GM12878 (cell line): Measurements from ENCODE around the gene DPEP1. TPM values are rescaled to one million over a fixed set of nuclear protein-coding genes. Genes with fewer than 3 reads are reported as not detected.

Source experiments
- ATAC-seq: fragments of 200-7000 bp; cut with Tn5 transposase; 3 replicates; pipeline ENCODE4 v1.9.1; 2020; ENCODE audit warnings: mild to moderate bottlenecking, moderate library complexity
- BruUV-seq: library from RNA; stranded (reverse); fragments of 400-500 nt; replicated peaks from 2 replicates; lab custom pipeline; 2021; lab: Mats Ljungman, UMichigan
- CTCF ChIA-PET: fragments of 300-600 bp; sonication (Branson Sonifier 250); formaldehyde crosslinking; extraction: SDS; loops from one replicate; lab custom pipeline; 2021; ENCODE audit warnings: inconsistent platforms; lab: Yijun Ruan, JAX
- POLR2A ChIA-PET: fragments of 350-600 bp; formaldehyde crosslinking; extraction: SDS; loops from one replicate; lab custom pipeline; 2021; ENCODE audit warnings: inconsistent platforms; lab: Charles Lee
- RAD21 ChIA-PET: fragments of 300-600 bp; sonication (Branson Sonifier 250); formaldehyde crosslinking; loops from one replicate; lab custom pipeline; 2023; ENCODE audit warnings: antibody characterized with exemption; ENCODE audit not compliant: unreplicated experiment; lab: Charles Lee
- SMC1A ChIA-PET: fragments of 300-600 bp; sonication (Branson Sonifier 250); formaldehyde crosslinking; loops from one replicate; lab custom pipeline; 2023; ENCODE audit not compliant: unreplicated experiment, uncharacterized antibody; lab: Charles Lee
- DNase-seq: peaks from one replicate; pipeline ENCODE4 v3.0.0-alpha.2; 2011; ENCODE audit warnings: low read depth, low spot score
- FAIRE-seq: peaks from 3 replicates; lab custom pipeline; 2011; peaks lifted over from hg19 to GRCh38; lab: Jason Lieb, UNC
- H2AFZ ChIP-seq: 2 replicates; pipeline ENCODE4 v1.6.0; 2011; ENCODE audit warnings: low read depth, low read length, control low read depth; ENCODE audit not compliant: control insufficient read depth
- H3K27ac ChIP-seq: 2 replicates; pipeline ENCODE4 v1.5.1; 2011; ENCODE audit warnings: control low read depth; ENCODE audit not compliant: control insufficient read depth, insufficient read depth
- H3K27me3 ChIP-seq, 2 experiments: replicated peaks in 1 of 2; 2 replicates each; pipeline versions ENCODE4 v1.6.0 to v1.6.1; 2011; ENCODE audit warnings: low read length in 1 of 2; ENCODE audit not compliant: control insufficient read depth in 2 of 2, insufficient read depth in 2 of 2
- H3K36me3 ChIP-seq, 2 experiments: 2 replicates each; pipeline ENCODE4 v1.5.1; 2011; ENCODE audit warnings: low read length in 1 of 2; ENCODE audit not compliant: control insufficient read depth in 2 of 2, insufficient read depth in 2 of 2
- H3K4me1 ChIP-seq: 2 replicates; pipeline ENCODE4 v1.6.1; 2011; ENCODE audit warnings: mild to moderate bottlenecking, low read length, moderate library complexity, mixed read lengths; ENCODE audit not compliant: control insufficient read depth, insufficient read depth
- H3K4me2 ChIP-seq: 2 replicates; pipeline ENCODE4 v1.6.0; 2011; ENCODE audit warnings: control low read depth; ENCODE audit not compliant: control insufficient read depth, insufficient read depth
- H3K4me3 ChIP-seq: fragments of 200-600 bp; sonication (generic); 2 replicates; pipeline ENCODE4 v1.5.1; 2016
- H3K79me2 ChIP-seq: 2 replicates; pipeline ENCODE4 v1.6.0; 2011; ENCODE audit warnings: low read length; ENCODE audit not compliant: control insufficient read depth, insufficient read depth
- H3K9ac ChIP-seq: 2 replicates; pipeline ENCODE4 v1.8.0; 2011; ENCODE audit warnings: low read length, control low read depth, mixed read lengths; ENCODE audit not compliant: control insufficient read depth, insufficient read depth
- H3K9me3 ChIP-seq: replicated peaks from 3 replicates; pipeline ENCODE4 v1.5.1; 2011; ENCODE audit warnings: mild to moderate bottlenecking, low read length; ENCODE audit not compliant: control insufficient read depth, insufficient read depth
- H4K20me1 ChIP-seq: 2 replicates; pipeline ENCODE4 v1.6.0; 2011; ENCODE audit not compliant: control insufficient read depth, insufficient read depth
- CBX5 ChIP-seq: sonication (generic); IDR thresholded peaks from 2 replicates; pipeline ENCODE4 v1.6.1; 2016; ENCODE audit warnings: low read depth, moderate library complexity, mild to moderate bottlenecking, inconsistent platforms
- SREBF2 ChIP-seq: IDR thresholded peaks from 2 replicates; pipeline ENCODE4 v1.6.1; 2012; ENCODE audit warnings: mild to moderate bottlenecking, low read length
- ZNF207 ChIP-seq: fragments of 450-650 bp; IDR thresholded peaks from 2 replicates; pipeline ENCODE4 v1.6.1; 2014; ENCODE audit warnings: antibody characterized with exemption, mild to moderate bottlenecking, borderline replicate concordance
- ZNF217 ChIP-seq: fragments of 450-650 bp; IDR thresholded peaks from 2 replicates; pipeline ENCODE4 v1.6.1; 2017; ENCODE audit warnings: antibody characterized with exemption, mild to moderate bottlenecking
- WGBS: methylation state at CpG from one replicate; pipeline ENCODE4 v1.1.6; 2016; ENCODE audit warnings: low lambda C conversion rate; ENCODE audit not compliant: insufficient replicate concordance, insufficient coverage; ENCODE audit errors: missing lambda C conversion rate; 5-methylcytosine and 5-hydroxymethylcytosine counted together
- in situ Hi-C: fragments of 300-500 bp; cut with MboI; formaldehyde crosslinking; loops from 9 replicates; pipeline ENCODE4 v1.14.3; 2018; ENCODE audit warnings: mixed read lengths
- intact Hi-C: fragments of 100-400 bp; cut with micrococcal nuclease; formaldehyde crosslinking; loops from one replicate; pipeline ENCODE4 v1.14.2; 2022; ENCODE audit not compliant: unreplicated experiment
- polyA plus RNA-seq, 11 experiments: library from polyadenylated mRNA; depleted of rRNA in 4 of 11; unstranded in 6 of 11; stranded (reverse) in 5 of 11; fragments of >200 nt; fragmentation: Nextera tagmentation in 4 of 11; fragmentation: Illumina TruSeq in 1 of 11; extraction: Ambion mirVana in 4 of 11; extraction: Trizol in 1 of 11; gene quantifications; 1 replicate in 1 of 11; 2 replicates in 10 of 11; pipeline versions ENCODE4 v1.2.1 to v1.2.3, GENCODE V29; 2011 to 2016; ENCODE audit warnings: inconsistent platforms in 2 of 11, missing spikeins in 2 of 11, low read depth in 1 of 11
- total RNA-seq, 4 experiments: library from RNA; depleted of rRNA in 3 of 4; stranded (reverse); fragments of >200 nt in 3 of 4; fragmentation: Illumina TruSeq in 1 of 4; extraction: Trizol in 1 of 4; gene quantifications; 2 replicates each; pipeline versions ENCODE4 v1.2.1 to v1.2.3, GENCODE V29; 2013 to 2021

Gene DPEP1
- total and polyA plus RNA-seq, 10 of the 15 experiments (the other 5 are each of a cell fraction or from before 2014, with no cell fraction given): not detected

- TF ChIP-seq ZNF207 (no peak; the same call in 1 of the 2 replicates), ZNF217 (no peak), CBX5 (no peak)
These were observed 44.2 kb downstream of the DPEP1 start, which contains the start of the genes CHMP1A and SPATA33 (continued) for GRCh38 chr16:89657442-89658220.

GRCh38 chr16:89658221-89658879, 44.9 kb downstream of the DPEP1 start:
- peak overlapping the region; percentile 97 for H2AFZ ChIP-seq
- H4K20me1 ChIP-seq: no peaks in the 10 kb centered on the region
- FAIRE-seq (no peak), DNase-seq (no peak), ATAC-seq (peak; percentile 34)
- peaks cover 44% of the 10 kb centered on the region for H3K79me2 ChIP-seq
- TF ChIP-seq SREBF2: no peak
- intact Hi-C loops: no loop called here
- WGBS: 15% methylated on average over 27 of the region's 27 CpGs
- no peaks in the 10 kb centered on the region for H3K9me3 ChIP-seq
- in situ Hi-C loops: no loop called here
- no peaks in the 10 kb centered on the region for H3K27me3 ChIP-seq
- H3K36me3 ChIP-seq: peaks cover 0 to 2% of the 10 kb centered on the region in 2 experiments; a peak in 1 of 4 replicates
- ChIA-PET POLR2A (no interaction called here), RAD21 (interaction anchor here (0.7 to 1.1 kb wide), 3 partner anchors 25 to 42 kb away, joined by 3 to 5 read pairs (median 3); no protein-coding TSS in a partner anchor), CTCF (interaction anchor here (1.0 to 1.8 kb wide), 3 partner anchors 39 to 42 kb away, joined by 3 to 11 read pairs (median 4); no protein-coding TSS in a partner anchor), SMC1A (interaction anchor here (0.7 to 2.4 kb wide), 2 partner anchors 28 to 42 kb away, joined by 3 to 6 read pairs; partner anchors contain the start of gene CDK10)
- no TSS peak for BruUV-seq
- peaks cover 14% of the 10 kb centered on the region for H3K4me1 ChIP-seq
- peak overlapping the region; percentile 97 for H3K4me3 ChIP-seq
- peak overlapping the region; percentile 95 for H3K9ac ChIP-seq
- H3K4me2 ChIP-seq: peak overlapping the region; percentile 94
- peak overlapping the region; percentile 85 for H3K27ac ChIP-seq
